GM18870 (cell line): ENCODE measurements around the gene CTDNEP1.
A peak's percentile ranks its signal among the peaks of the same experiment; 100 is the strongest.
"Not testable (repeated sequence)": the region's sequence is repeated elsewhere in the genome, so short reads cannot be mapped to it uniquely, and the experiment has no call there.

ENCODE experiments used
- ATAC-seq: cut with Tn5 transposase; IDR thresholded peaks from one replicate; pipeline ENCODE4 v1.9.1; 2021; ENCODE audit warnings: moderate library complexity; ENCODE audit not compliant: unreplicated experiment

The CTDNEP1 gene

GRCh38 chr17:7249214-7249613 lies 2.3 kb downstream of the CTDNEP1 start:
- ATAC-seq: no peak

- no peak for ATAC-seq
Measured at GRCh38 chr17:7248796-7249195, 2.7 kb downstream of the CTDNEP1 start.

GRCh38 chr17:7246779-7247178 lies 4.8 kb downstream of the CTDNEP1 start:
- ATAC-seq: no peak

- ATAC-seq: not testable (repeated sequence)
Measured at GRCh38 chr17:7243838-7244237, 7.7 kb downstream of the CTDNEP1 start.

GRCh38 chr17:7243453-7243729 lies 8.1 kb downstream of the CTDNEP1 start:
- no peak for ATAC-seq

- ATAC-seq: peak; percentile 42
Measured at GRCh38 chr17:7242717-7243452, 8.6 kb downstream of the CTDNEP1 start.

GRCh38 chr17:7241783-7242716 lies 9.5 kb downstream of the CTDNEP1 start, which contains the start of gene GABARAP:
Gene GABARAP (minus strand): TSS chr17:7242449. CDS start chr17:7242330, 119 bp downstream.
- peak; percentile 29 for ATAC-seq

- no peak for ATAC-seq
Measured at GRCh38 chr17:7241090-7241733, 10.3 kb downstream of the CTDNEP1 start.

- ATAC-seq: no peak
Measured at GRCh38 chr17:7240375-7240774, 11.2 kb downstream of the CTDNEP1 start.

GRCh38 chr17:7239091-7240027 lies 12.2 kb downstream of the CTDNEP1 start, which contains the start of gene PHF23:
Gene PHF23 (minus strand): TSS chr17:7239457. CDS start chr17:7239279, 178 bp downstream.
- ATAC-seq: peak; percentile 47

GRCh38 chr17:7238420-7239090 lies 13.0 kb downstream of the CTDNEP1 start:
- no peak for ATAC-seq

- ATAC-seq: no peak
Measured at GRCh38 chr17:7237761-7238419, 13.6 kb downstream of the CTDNEP1 start.

- no peak for ATAC-seq
Measured at GRCh38 chr17:7237266-7237760, 14.2 kb downstream of the CTDNEP1 start.

- ATAC-seq: no peak
Measured at GRCh38 chr17:7236808-7237207, 14.7 kb downstream of the CTDNEP1 start.

- no peak for ATAC-seq
Measured at GRCh38 chr17:7235693-7236665, 15.6 kb downstream of the CTDNEP1 start.

GRCh38 chr17:7234083-7234951 lies 17.2 kb downstream of the CTDNEP1 start, which contains the start of gene DVL2:
Gene DVL2 (minus strand): TSS chr17:7234517. CDS start chr17:7234262, 255 bp downstream.
- no peak for ATAC-seq

- ATAC-seq: no peak
Measured at GRCh38 chr17:7233701-7234082, 17.8 kb downstream of the CTDNEP1 start.
